WERI-Rb-1 (cell line): ENCODE measurements around the gene PLPP1.

Source experiments
- DNase-seq: peaks from one replicate; pipeline ENCODE4 v3.0.0-alpha.2; 2020
- H3K27ac ChIP-seq: fragments of 250-450 bp; sonication (Bioruptor Pico); 2 replicates; pipeline ENCODE4 v1.5.1; 2020; ENCODE audit warnings: mild to moderate bottlenecking, moderate library complexity
- H3K27me3 ChIP-seq: fragments of 250-450 bp; sonication (Bioruptor Pico); 2 replicates; pipeline ENCODE4 v1.5.1; 2021; ENCODE audit warnings: mild to moderate bottlenecking, low read depth, moderate library complexity; ENCODE audit not compliant: insufficient read depth, severe bottlenecking
- H3K36me3 ChIP-seq: fragments of 250-450 bp; sonication (Bioruptor Pico); 2 replicates; pipeline ENCODE4 v1.5.1; 2020; ENCODE audit warnings: mild to moderate bottlenecking, moderate library complexity
- H3K4me3 ChIP-seq: 2 replicates; pipeline ENCODE4 v1.5.1; 2011; ENCODE audit warnings: low read depth, mild to moderate bottlenecking, control low read depth, low read length
- H3K9me3 ChIP-seq: fragments of 250-450 bp; sonication (Bioruptor Pico); 2 replicates; pipeline ENCODE4 v1.5.1; 2021; ENCODE audit warnings: mild to moderate bottlenecking, moderate library complexity; ENCODE audit not compliant: severe bottlenecking
- CTCF ChIP-seq: IDR thresholded peaks from 2 replicates; pipeline ENCODE4 v1.5.1; 2011; ENCODE audit warnings: low read depth, mild to moderate bottlenecking, control low read depth, inconsistent platforms, low read length

PLPP1 gene

GRCh38 chr5:55454282-55454681 lies 80.5 kb downstream of the PLPP1 start:
- no peak for TF ChIP-seq CTCF
- Histone ChIP-seq H3K27me3 (no peaks in the 10 kb centered on the region), H3K9me3 (no peaks in the 10 kb centered on the region), H3K4me3 (no peak overlapping the region), H3K27ac (no peak overlapping the region), H3K36me3 (no peaks in the 10 kb centered on the region)
- DNase-seq, result no peak

- DNase-seq, result no peak
- Histone ChIP-seq H3K27ac (no peak overlapping the region), H3K9me3 (no peaks in the 10 kb centered on the region), H3K27me3 (no peaks in the 10 kb centered on the region), H3K4me3 (no peak overlapping the region), H3K36me3 (no peaks in the 10 kb centered on the region)
- TF ChIP-seq CTCF, result no peak
Measured at GRCh38 chr5:55453211-55453610, 81.6 kb downstream of the PLPP1 start.

- Histone ChIP-seq H3K36me3 (no peaks in the 10 kb centered on the region), H3K27ac (no peak overlapping the region), H3K27me3 (no peaks in the 10 kb centered on the region), H3K9me3 (no peaks in the 10 kb centered on the region), H3K4me3 (no peak overlapping the region)
- TF ChIP-seq CTCF, result no peak
- DNase-seq, result no peak
Measured at GRCh38 chr5:55451976-55452375, 82.8 kb downstream of the PLPP1 start.

- no peaks in the 10 kb centered on the region for H3K9me3 ChIP-seq
- DNase-seq, result no peak
- no peaks in the 10 kb centered on the region for H3K36me3 ChIP-seq
- H3K27me3 ChIP-seq, result no peaks in the 10 kb centered on the region
- no peak for TF ChIP-seq CTCF
- H3K4me3 ChIP-seq, result no peak overlapping the region
- H3K27ac ChIP-seq, result no peak overlapping the region
Measured at GRCh38 chr5:55450050-55450765, 84.6 kb downstream of the PLPP1 start.

- TF ChIP-seq CTCF, result no peak
Measured at GRCh38 chr5:55446640-55447351, 88.0 kb downstream of the PLPP1 start.

GRCh38 chr5:55445791-55446190 lies 89.0 kb downstream of the PLPP1 start:
- Histone ChIP-seq H3K9me3 (no peaks in the 10 kb centered on the region), H3K27ac (no peak overlapping the region), H3K36me3 (no peaks in the 10 kb centered on the region), H3K4me3 (no peak overlapping the region), H3K27me3 (no peaks in the 10 kb centered on the region)
- TF ChIP-seq CTCF, result no peak
- DNase-seq, result no peak

More at GRCh38 chr5:55446640-55447351, 88.0 kb downstream of the PLPP1 start:
- no peak overlapping the region for H3K27ac ChIP-seq
- no peaks in the 10 kb centered on the region for H3K36me3 ChIP-seq
- H3K27me3 ChIP-seq, result no peaks in the 10 kb centered on the region
- no peak overlapping the region for H3K4me3 ChIP-seq
- DNase-seq, result no peak
- no peaks in the 10 kb centered on the region for H3K9me3 ChIP-seq
